RWPE2 (cell line): ENCODE measurements around the gene SLAMF8.

Experiments
- ATAC-seq: fragments of 200-7000 bp; cut with Tn5 transposase; 3 replicates; pipeline ENCODE4 v1.9.1; 2021; ENCODE audit warnings: low read depth
- DNase-seq: peaks from one replicate; pipeline ENCODE4 v3.0.0-alpha.2; 2020; ENCODE audit warnings: low spot score
- H3K27ac ChIP-seq: fragments of 450-650 bp; 2 replicates; pipeline ENCODE4 v1.5.1; 2017; ENCODE audit warnings: mild to moderate bottlenecking; ENCODE audit not compliant: poor library complexity, severe bottlenecking
- H3K27me3 ChIP-seq: fragments of 250-450 bp; sonication (Bioruptor Pico); 2 replicates; pipeline ENCODE4 v1.5.1; 2021; ENCODE audit warnings: mild to moderate bottlenecking, moderate library complexity; ENCODE audit not compliant: insufficient read depth, poor library complexity, severe bottlenecking
- H3K36me3 ChIP-seq: fragments of 250-450 bp; sonication (Bioruptor Pico); 2 replicates; pipeline ENCODE4 v1.5.1; 2020; ENCODE audit warnings: low read depth, mild to moderate bottlenecking, moderate library complexity
- H3K4me1 ChIP-seq: fragments of 250-450 bp; sonication (Bioruptor Pico); 2 replicates; pipeline ENCODE4 v1.5.1; 2021; ENCODE audit warnings: mild to moderate bottlenecking, moderate library complexity; ENCODE audit not compliant: insufficient read depth, poor library complexity, severe bottlenecking
- H3K4me3 ChIP-seq: fragments of 250-450 bp; sonication (Bioruptor Pico); 2 replicates; pipeline ENCODE4 v1.5.1; 2021; ENCODE audit warnings: mild to moderate bottlenecking, moderate library complexity; ENCODE audit not compliant: severe bottlenecking
- H3K9me3 ChIP-seq: fragments of 250-450 bp; sonication (Bioruptor Pico); 2 replicates; pipeline ENCODE4 v1.5.1; 2021; ENCODE audit warnings: mild to moderate bottlenecking, moderate library complexity; ENCODE audit not compliant: severe bottlenecking
- TF ChIP-seq, protein P1 (sequence below): fragments of 450-650 bp; IDR thresholded peaks from one replicate; pipeline ENCODE4 v1.5.1; 2017; ENCODE audit warnings: mild to moderate bottlenecking, moderate library complexity; ENCODE audit not compliant: poor library complexity, severe bottlenecking

Gene SLAMF8

DNA sequence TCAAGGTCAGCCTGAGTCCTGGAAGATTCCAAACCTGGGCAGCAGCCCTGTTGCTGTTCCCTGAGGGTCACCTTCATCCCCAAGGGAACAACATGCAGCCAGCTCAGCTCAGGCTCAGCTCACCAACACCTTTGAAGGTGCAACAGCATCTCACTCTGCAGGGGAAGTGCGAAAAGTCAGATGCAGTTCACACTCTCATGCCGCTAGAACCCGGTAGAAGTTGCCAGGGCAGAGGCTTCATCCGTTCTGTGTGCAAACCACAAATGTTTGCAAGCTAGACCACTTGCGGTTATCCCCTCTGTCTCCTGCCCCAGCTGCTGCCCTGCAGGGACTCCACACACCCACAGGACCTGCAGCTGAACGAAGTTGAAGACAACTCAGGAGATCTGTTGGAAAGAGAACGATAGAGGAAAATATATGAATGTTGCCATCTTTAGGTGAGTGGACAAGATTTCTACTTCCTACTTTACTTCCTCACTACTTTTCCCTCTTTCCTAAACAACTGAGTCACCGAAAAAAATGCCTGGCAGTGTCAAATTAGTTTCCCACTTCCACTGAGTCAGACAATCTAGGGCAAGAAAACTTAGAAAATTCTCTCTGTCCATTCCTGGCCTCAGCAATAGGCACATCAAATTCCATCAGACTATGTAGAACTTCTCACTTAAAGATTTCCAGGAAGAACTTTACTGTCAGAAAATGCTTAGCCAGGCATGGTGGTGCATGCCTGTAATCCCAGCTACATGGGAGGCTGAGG is 26.3 kb upstream of the SLAMF8 start:
- no peaks in the 10 kb centered on the region for H3K36me3 ChIP-seq
- TF ChIP-seq, protein P1, sequence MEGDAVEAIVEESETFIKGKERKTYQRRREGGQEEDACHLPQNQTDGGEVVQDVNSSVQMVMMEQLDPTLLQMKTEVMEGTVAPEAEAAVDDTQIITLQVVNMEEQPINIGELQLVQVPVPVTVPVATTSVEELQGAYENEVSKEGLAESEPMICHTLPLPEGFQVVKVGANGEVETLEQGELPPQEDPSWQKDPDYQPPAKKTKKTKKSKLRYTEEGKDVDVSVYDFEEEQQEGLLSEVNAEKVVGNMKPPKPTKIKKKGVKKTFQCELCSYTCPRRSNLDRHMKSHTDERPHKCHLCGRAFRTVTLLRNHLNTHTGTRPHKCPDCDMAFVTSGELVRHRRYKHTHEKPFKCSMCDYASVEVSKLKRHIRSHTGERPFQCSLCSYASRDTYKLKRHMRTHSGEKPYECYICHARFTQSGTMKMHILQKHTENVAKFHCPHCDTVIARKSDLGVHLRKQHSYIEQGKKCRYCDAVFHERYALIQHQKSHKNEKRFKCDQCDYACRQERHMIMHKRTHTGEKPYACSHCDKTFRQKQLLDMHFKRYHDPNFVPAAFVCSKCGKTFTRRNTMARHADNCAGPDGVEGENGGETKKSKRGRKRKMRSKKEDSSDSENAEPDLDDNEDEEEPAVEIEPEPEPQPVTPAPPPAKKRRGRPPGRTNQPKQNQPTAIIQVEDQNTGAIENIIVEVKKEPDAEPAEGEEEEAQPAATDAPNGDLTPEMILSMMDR = no peak
- DNase-seq = no peak
- H3K4me1 ChIP-seq = no peaks in the 10 kb centered on the region
- no peaks in the 10 kb centered on the region for H3K9me3 ChIP-seq
- H3K27me3 ChIP-seq = no peaks in the 10 kb centered on the region
- no peak overlapping the region for H3K4me3 ChIP-seq
- no peak overlapping the region for H3K27ac ChIP-seq
- ATAC-seq = no peak

DNA sequence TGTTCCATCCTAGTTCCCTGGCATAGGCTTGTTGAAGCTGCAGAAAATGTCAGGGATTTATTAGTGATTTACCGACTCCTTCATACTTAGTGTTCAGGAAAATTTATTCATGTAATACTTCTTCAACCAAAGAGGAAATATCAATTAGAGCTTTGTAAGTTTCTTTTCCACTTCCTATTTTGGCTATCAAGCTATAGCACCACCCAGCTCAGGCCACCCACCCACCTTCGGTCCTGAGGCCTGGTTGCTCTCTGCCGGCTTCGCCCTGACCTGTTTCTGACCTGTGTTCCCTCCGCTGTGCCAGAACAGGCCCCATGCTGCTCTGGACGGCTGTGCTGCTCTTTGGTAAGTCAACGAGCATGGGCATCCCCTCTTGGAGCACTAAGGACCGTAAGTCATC is 24.6 kb upstream of the SLAMF8 start, which contains the start of gene FCRL6:
FCRL6 (plus strand) TSS at position 250 of the 400 bp plus-strand sequence; CDS start at position 315, 65 bp downstream.
- H3K27me3 ChIP-seq = no peaks in the 10 kb centered on the region
- TF ChIP-seq, protein P1 = no peak

DNA sequence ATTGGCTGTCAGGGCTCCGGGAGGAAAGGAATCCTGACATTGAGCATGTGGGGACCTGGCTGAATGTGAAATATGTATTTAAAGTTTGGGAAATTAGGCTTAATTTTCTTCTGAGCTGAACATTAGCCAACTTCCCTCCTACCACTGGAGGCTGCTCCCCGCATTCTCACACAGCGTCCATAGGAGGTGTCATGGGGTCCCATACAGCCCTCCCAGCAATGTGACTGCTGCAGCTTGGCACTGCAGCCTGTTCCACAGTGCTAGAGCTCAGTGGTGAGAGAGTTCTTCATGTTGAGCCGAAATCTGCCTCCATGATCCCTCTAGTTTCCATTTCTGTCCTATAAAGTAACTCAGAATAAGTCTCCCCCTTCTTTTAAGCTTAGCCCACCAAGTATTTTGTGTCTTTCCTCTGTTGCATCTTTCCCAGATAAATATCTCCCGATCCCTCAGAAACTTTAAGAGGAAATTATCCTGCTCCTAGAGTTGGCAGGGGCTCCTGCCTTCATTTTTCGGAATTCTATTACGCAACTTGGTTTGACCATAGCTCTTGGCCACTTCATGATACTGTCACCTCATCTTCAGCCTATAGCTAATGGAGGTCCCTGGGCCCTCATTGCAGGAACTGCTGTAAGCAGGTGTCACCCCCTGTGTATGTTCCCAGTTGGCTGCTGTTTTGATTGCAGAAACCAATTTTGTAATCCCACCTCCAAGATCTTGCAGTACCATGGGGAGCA is 22.6 kb upstream of the SLAMF8 start:
- no peak for ATAC-seq

More for the DNA sequence above, 24.6 kb upstream of the SLAMF8 start, which contains the start of gene FCRL6:
- Histone ChIP-seq H3K4me1 (no peaks in the 10 kb centered on the region), H3K9me3 (no peaks in the 10 kb centered on the region), H3K36me3 (no peaks in the 10 kb centered on the region), H3K27ac (no peak within 1 kb of the TSS), H3K4me3 (no peak within 1 kb of the TSS)
- no peak for ATAC-seq
- DNase-seq = no peak

DNA sequence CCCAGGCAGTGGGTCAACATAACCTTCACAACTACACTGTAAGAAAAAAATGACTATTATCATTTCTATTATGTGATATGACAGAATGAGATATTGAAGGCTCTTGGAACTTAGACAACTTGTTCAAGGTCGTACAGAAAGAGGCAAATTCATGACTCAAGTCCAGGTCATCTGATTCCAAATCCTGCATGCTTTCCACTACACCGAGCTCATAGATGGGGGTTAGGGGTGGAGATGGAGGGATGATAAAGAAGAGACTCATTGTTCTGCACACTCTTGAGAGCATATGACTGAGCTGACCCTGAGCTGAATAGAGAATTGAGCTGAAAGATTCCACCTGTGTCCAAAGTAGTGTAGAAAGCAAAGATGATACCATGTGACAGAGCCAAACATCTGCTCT is 21.7 kb upstream of the SLAMF8 start:
- Histone ChIP-seq H3K27me3 (no peaks in the 10 kb centered on the region), H3K4me1 (no peaks in the 10 kb centered on the region), H3K27ac (no peak overlapping the region), H3K9me3 (no peaks in the 10 kb centered on the region), H3K36me3 (no peaks in the 10 kb centered on the region), H3K4me3 (no peak overlapping the region)
- DNase-seq (no peak), ATAC-seq (peak; percentile 57; the same call in 1 of the 3 replicates)
- TF ChIP-seq, protein P1 = no peak

More for the DNA sequence above, 22.6 kb upstream of the SLAMF8 start:
- TF ChIP-seq, protein P1 = no peak
- Histone ChIP-seq H3K36me3 (no peaks in the 10 kb centered on the region), H3K27ac (no peak overlapping the region), H3K9me3 (no peaks in the 10 kb centered on the region), H3K4me3 (no peak overlapping the region), H3K4me1 (no peaks in the 10 kb centered on the region), H3K27me3 (no peaks in the 10 kb centered on the region)
- no peak for DNase-seq
